Skeletal muscle tissue (tissue), 4 donors: ENCODE measurements around the gene KLF15. TPM values are rescaled to one million over a fixed set of nuclear protein-coding genes. Genes with fewer than 3 reads are reported as not detected.
A peak's percentile ranks its signal among the peaks of the same experiment; 100 is the strongest.

Experiments
- H3K27ac ChIP-seq: one replicate; pipeline ENCODE4 v1.7.0; 2013; ENCODE audit warnings: mild to moderate bottlenecking, low read depth, low read length, inconsistent platforms
- H3K27me3 ChIP-seq, 3 donors: one replicate each; pipeline ENCODE4 v1.7.0; 2013; ENCODE audit warnings: low read length in 3 of 3; ENCODE audit not compliant: control insufficient read depth in 3 of 3, insufficient read depth in 3 of 3
- H3K36me3 ChIP-seq, 3 donors: one replicate each; pipeline ENCODE4 v1.7.0; 2013; ENCODE audit warnings: low read length in 3 of 3; ENCODE audit not compliant: control insufficient read depth in 3 of 3, insufficient read depth in 3 of 3
- H3K4me1 ChIP-seq, 3 donors: one replicate each; pipeline ENCODE4 v1.7.0; 2013; ENCODE audit warnings: low read length in 3 of 3, mild to moderate bottlenecking in 3 of 3; ENCODE audit not compliant: control insufficient read depth in 3 of 3, insufficient read depth in 3 of 3
- H3K4me3 ChIP-seq, 3 donors: one replicate each; pipeline ENCODE4 v1.7.0; 2013; ENCODE audit warnings: low read length in 3 of 3
- H3K9ac ChIP-seq, 3 donors: one replicate each; pipeline ENCODE4 v1.7.0; 2013; ENCODE audit warnings: low read length in 3 of 3, mild to moderate bottlenecking in 3 of 3, moderate library complexity in 2 of 3, low read depth in 1 of 3
- H3K9me3 ChIP-seq, 3 donors: one replicate each; pipeline ENCODE4 v1.7.0; 2013; ENCODE audit warnings: low read length in 3 of 3; ENCODE audit not compliant: control insufficient read depth in 3 of 3
- total RNA-seq: library from RNA; depleted of rRNA; stranded (reverse); fragments of >200 nt; gene quantifications from one replicate; pipeline ENCODE4 v1.2.3, GENCODE V29; 2014
- donor health status: Osteomylitis.

Gene KLF15
- total RNA-seq, 1 donor from 2014 or later, result 2.6 TPM

- Histone ChIP-seq H3K27me3 (no peaks in the 10 kb centered on the region), H3K4me1 (peaks cover 43 to 100% (median 100%) of the 10 kb centered on the region in 3 donors), H3K9me3 (no peaks in the 10 kb centered on the region), H3K36me3 (peaks cover 16 to 44% (median 22%) of the 10 kb centered on the region in 3 donors), H3K9ac (peak overlapping the region in 1 of 3 donors; percentile 66), H3K4me3 (peak overlapping the region in 2 of 3 donors; percentile 41 to 47), H3K27ac (no peak overlapping the region)
Observed at GRCh38 chr3:126350502-126351085, 6.6 kb downstream of the KLF15 start.

- Histone ChIP-seq H3K9ac (peak overlapping the region in 1 of 3 donors; percentile 66), H3K9me3 (no peaks in the 10 kb centered on the region), H3K27me3 (no peaks in the 10 kb centered on the region), H3K27ac (no peak overlapping the region), H3K36me3 (peaks cover 16 to 49% (median 27%) of the 10 kb centered on the region in 3 donors), H3K4me3 (peak overlapping the region in 1 of 3 donors; percentile 35), H3K4me1 (peaks cover 36 to 97% (median 97%) of the 10 kb centered on the region in 3 donors)
Observed at GRCh38 chr3:126349611-126350501, 7.4 kb downstream of the KLF15 start.

- peak overlapping the region in 1 of 3 donors; percentile 66 for H3K9ac ChIP-seq
- no peaks in the 10 kb centered on the region for H3K27me3 ChIP-seq
- peaks cover 16 to 51% (median 27%) of the 10 kb centered on the region in 3 donors for H3K36me3 ChIP-seq
- no peaks in the 10 kb centered on the region for H3K9me3 ChIP-seq
- H3K27ac ChIP-seq, result no peak overlapping the region
- peaks cover 28 to 92% (median 89%) of the 10 kb centered on the region in 3 donors for H3K4me1 ChIP-seq
- no peak overlapping the region for H3K4me3 ChIP-seq
Observed at GRCh38 chr3:126349071-126349470, 8.1 kb downstream of the KLF15 start.

GRCh38 chr3:126348308-126348920 lies 8.8 kb downstream of the KLF15 start:
- no peaks in the 10 kb centered on the region for H3K9me3 ChIP-seq
- peaks cover 16 to 54% (median 27%) of the 10 kb centered on the region in 3 donors for H3K36me3 ChIP-seq
- peak overlapping the region in 1 of 3 donors; percentile 8 for H3K9ac ChIP-seq
- peaks cover 24 to 86% (median 83%) of the 10 kb centered on the region in 3 donors for H3K4me1 ChIP-seq
- H3K4me3 ChIP-seq, result no peak overlapping the region
- no peaks in the 10 kb centered on the region for H3K27me3 ChIP-seq
- no peak overlapping the region for H3K27ac ChIP-seq

- Histone ChIP-seq H3K9me3 (no peaks in the 10 kb centered on the region), H3K4me1 (peaks cover 24 to 78% (median 75%) of the 10 kb centered on the region in 3 donors), H3K27ac (no peak overlapping the region), H3K4me3 (no peak overlapping the region), H3K27me3 (no peaks in the 10 kb centered on the region), H3K9ac (peak overlapping the region in 1 of 3 donors; percentile 33), H3K36me3 (peaks cover 16 to 54% (median 27%) of the 10 kb centered on the region in 3 donors)
Observed at GRCh38 chr3:126347543-126348161, 9.6 kb downstream of the KLF15 start.

- H3K4me1 ChIP-seq, result peaks cover 24 to 69% (median 63%) of the 10 kb centered on the region in 3 donors
- H3K27me3 ChIP-seq, result no peaks in the 10 kb centered on the region
- H3K36me3 ChIP-seq, result peaks cover 12 to 46% (median 18%) of the 10 kb centered on the region in 3 donors
- no peak overlapping the region for H3K4me3 ChIP-seq
- peak overlapping the region in 1 of 3 donors; percentile 11 for H3K9ac ChIP-seq
- H3K27ac ChIP-seq, result no peak overlapping the region
- no peaks in the 10 kb centered on the region for H3K9me3 ChIP-seq
Observed at GRCh38 chr3:126346466-126346865, 10.7 kb downstream of the KLF15 start.

- no peaks in the 10 kb centered on the region for H3K27me3 ChIP-seq
- H3K4me1 ChIP-seq, result peaks cover 21 to 64% (median 62%) of the 10 kb centered on the region in 3 donors
- no peak overlapping the region for H3K27ac ChIP-seq
- H3K36me3 ChIP-seq, result peaks cover 7 to 40% (median 12%) of the 10 kb centered on the region in 3 donors
- peak overlapping the region in 2 of 3 donors; percentile 11 to 12 for H3K9ac ChIP-seq
- H3K9me3 ChIP-seq, result no peaks in the 10 kb centered on the region
- H3K4me3 ChIP-seq, result no peak overlapping the region
Observed at GRCh38 chr3:126345641-126346460, 11.4 kb downstream of the KLF15 start.

GRCh38 chr3:126345231-126345630 lies 12.0 kb downstream of the KLF15 start:
- H3K36me3 ChIP-seq, result peaks cover 3 to 34% (median 7%) of the 10 kb centered on the region in 3 donors

More at GRCh38 chr3:126345231-126345630, 12.0 kb downstream of the KLF15 start:
- Histone ChIP-seq H3K4me1 (peaks cover 15 to 62% (median 62%) of the 10 kb centered on the region in 3 donors), H3K9me3 (no peaks in the 10 kb centered on the region), H3K9ac (peak overlapping the region in 1 of 3 donors; percentile 8), H3K4me3 (no peak overlapping the region), H3K27ac (no peak overlapping the region), H3K27me3 (no peaks in the 10 kb centered on the region)
